GM12892 (cell line): ENCODE measurements around the gene TRABD2B.

Experiments
- POLR2A ChIP-seq: IDR thresholded peaks from 2 replicates; pipeline ENCODE4 v1.6.1; 2011; ENCODE audit warnings: low read depth, low read length, control low read depth
- POLR2AphosphoS5 ChIP-seq: IDR thresholded peaks from 2 replicates; pipeline ENCODE4 v1.6.1; 2011; ENCODE audit warnings: low read depth, low read length, control low read depth

GRCh38 chr1:47908258-47908657, 88.9 kb downstream of the TRABD2B start:
- TF ChIP-seq POLR2A (no peak), POLR2AphosphoS5 (no peak)
